K562 (cell line): ENCODE data around the gene TIGAR. TPM values are rescaled to one million over a fixed set of nuclear protein-coding genes. Genes with fewer than 3 reads are reported as not detected.

Experiments
- BRF2 ChIP-seq: IDR thresholded peaks from 3 replicates; pipeline ENCODE4 v1.6.1; 2011; ENCODE audit warnings: borderline replicate concordance, mild to moderate bottlenecking; ENCODE audit not compliant: insufficient read length, insufficient read depth
- CHAMP1 ChIP-seq: fragments of 450-650 bp; IDR thresholded peaks from 2 replicates; pipeline ENCODE4 v1.6.1; 2016; ENCODE audit warnings: mild to moderate bottlenecking
- CTBP1 ChIP-seq: fragments of 450-650 bp; IDR thresholded peaks from 2 replicates; pipeline ENCODE4 v1.6.1; 2016; ENCODE audit warnings: borderline replicate concordance
- DACH1 ChIP-seq: fragments of 450-650 bp; IDR thresholded peaks from 2 replicates; pipeline ENCODE4 v1.6.1; 2018; ENCODE audit not compliant: partially characterized antibody
- FOXJ3 ChIP-seq: sonication (generic); formaldehyde crosslinking; IDR thresholded peaks from 2 replicates; pipeline ENCODE4 v1.4.0; 2020; ENCODE audit warnings: mild to moderate bottlenecking, missing genetic modification reagents
- HNRNPH1 ChIP-seq: fragments of 200-400 bp; formaldehyde crosslinking; optimal IDR thresholded peaks from 2 replicates; pipeline ENCODE3; 2017; ENCODE audit warnings: low read depth, mild to moderate bottlenecking, low read length, moderate library complexity
- SMARCC2 ChIP-seq: fragments of 450-650 bp; IDR thresholded peaks from 2 replicates; pipeline ENCODE4 v1.6.1; 2017; ENCODE audit warnings: antibody characterized with exemption, moderate library complexity, mild to moderate bottlenecking, low read depth
- STAT5B ChIP-seq: fragments of 250-450 bp; sonication (Bioruptor Pico); IDR thresholded peaks from 2 replicates; pipeline ENCODE4 v1.8.0; 2021; ENCODE audit warnings: mild to moderate bottlenecking, inconsistent platforms
- STAT6 ChIP-seq: sonication (generic); formaldehyde crosslinking; IDR thresholded peaks from 2 replicates; pipeline ENCODE4 v1.8.1; 2023; ENCODE audit warnings: mild to moderate bottlenecking, missing genetic modification reagents
- TCF15 ChIP-seq: fragments of 250-450 bp; sonication (Bioruptor Pico); IDR thresholded peaks from 2 replicates; pipeline ENCODE4 v1.8.0; 2022; ENCODE audit warnings: moderate library complexity, mild to moderate bottlenecking, inconsistent platforms
- TOE1 ChIP-seq, 2 experiments: fragments of 450-650 bp in 1 of 2; sonication (generic) in 1 of 2; formaldehyde crosslinking in 1 of 2; IDR thresholded peaks; 2 replicates each; pipeline versions ENCODE4 v1.7.1 to v1.8.0; 2016 to 2022; ENCODE audit warnings: borderline replicate concordance in 2 of 2, mild to moderate bottlenecking in 2 of 2, antibody characterized with exemption in 1 of 2, inconsistent platforms in 1 of 2, low read depth in 1 of 2, missing genetic modification reagents in 1 of 2, moderate library complexity in 1 of 2
- ZBTB26 ChIP-seq: fragments of 450-650 bp; formaldehyde crosslinking; IDR thresholded peaks from 2 replicates; pipeline ENCODE4 v1.4.0; 2022; ENCODE audit warnings: missing genetic modification characterization
- ZNF174 ChIP-seq: fragments of 250-450 bp; sonication (Bioruptor Pico); IDR thresholded peaks from 2 replicates; pipeline ENCODE4 v1.4.0; 2020; ENCODE audit warnings: mild to moderate bottlenecking
- ZNF217 ChIP-seq: sonication (generic); formaldehyde crosslinking; IDR thresholded peaks from 2 replicates; pipeline ENCODE4 v1.8.0; 2022; ENCODE audit warnings: mild to moderate bottlenecking, missing genetic modification reagents
- ZNF253 ChIP-seq: fragments of 250-450 bp; sonication (Bioruptor Pico); conservative IDR thresholded peaks from 2 replicates; pipeline ENCODE4 v1.6.1; 2021; ENCODE audit warnings: mild to moderate bottlenecking
- ZNF347 ChIP-seq: fragments of 450-650 bp; formaldehyde crosslinking; IDR thresholded peaks from 2 replicates; pipeline ENCODE4 v1.4.0; 2020; ENCODE audit warnings: low read depth, mild to moderate bottlenecking, moderate library complexity
- ZNF77 ChIP-seq: fragments of 250-450 bp; sonication (Bioruptor Pico); IDR thresholded peaks from 2 replicates; pipeline ENCODE4 v1.5.0; 2020
- polyA plus RNA-seq, 8 experiments: library from polyadenylated mRNA; depleted of rRNA in 4 of 8; stranded (reverse) in 5 of 8; unstranded in 3 of 8; fragments of >200 nt; fragmentation: Nextera tagmentation in 2 of 8; fragmentation: Illumina TruSeq in 1 of 8; extraction: Ambion mirVana in 2 of 8; extraction: Trizol in 1 of 8; gene quantifications; 2 replicates each; pipeline versions ENCODE4 v1.2.1 to v1.2.3, GENCODE V29; 2011 to 2014; ENCODE audit warnings: inconsistent platforms in 1 of 8, missing spikeins in 1 of 8
- total RNA-seq, 7 experiments: library from RNA; depleted of rRNA in 6 of 7; stranded (reverse); fragments of >200 nt in 6 of 7; fragmentation: Illumina TruSeq in 2 of 7; extraction: Trizol in 2 of 7; gene quantifications; 2 replicates each; pipeline versions ENCODE4 v1.2.1 to v1.2.3, GENCODE V29; 2011 to 2021; ENCODE audit warnings: low replicate concordance in 1 of 7

Gene TIGAR
- total and polyA plus RNA-seq, 9 of the 15 experiments (the other 6 are each of a cell fraction or from before 2014, with no cell fraction given): 0.11 to 1.0 (median 0.53) TPM; not detected in 2

- no peak for TF ChIP-seq ZBTB26 (CRISPR knock-in tag)
- no peak for TF ChIP-seq ZNF174
- no peak for TF ChIP-seq STAT6 (CRISPR knock-in tag)
- no peak for TF ChIP-seq STAT5B
- no peak for TF ChIP-seq ZNF217
- no peak for TF ChIP-seq CHAMP1
- no peak for TF ChIP-seq DACH1
- TF ChIP-seq ZNF253 (CRISPR knock-in tag): no peak
- TF ChIP-seq FOXJ3 (CRISPR knock-in tag): no peak
- TF ChIP-seq TCF15 (CRISPR knock-in tag): no peak
- no peak for TF ChIP-seq ZNF77 (CRISPR knock-in tag)
- TF ChIP-seq TOE1 (IDR thresholded peaks at IDR 0.05; ENCODE audit: borderline replicate concordance): no peak
- no peak for TF ChIP-seq TOE1 (CRISPR knock-in tag; IDR thresholded peaks at IDR 0.05; ENCODE audit: borderline replicate concordance, low read depth)
- TF ChIP-seq ZNF347: no peak
- no peak for TF ChIP-seq BRF2
- no peak for TF ChIP-seq HNRNPH1
- no peak for TF ChIP-seq SMARCC2
- no peak for TF ChIP-seq CTBP1
Measured at GRCh38 chr12:4274396-4275015, 46.5 kb upstream of the TIGAR start (continued).
